MM.1S (cell line): ENCODE data around the gene LARGE1.

Source experiments
- DNase-seq: peaks from one replicate; pipeline ENCODE4 v3.0.0-alpha.2; 2015
- H2AFZ ChIP-seq: fragments of 300-600 bp; sonication (generic); 2 replicates; pipeline ENCODE4 v1.6.0; 2016; ENCODE audit warnings: antibody characterized with exemption, low read length
- H3F3A ChIP-seq: fragments of 300-600 bp; sonication (generic); 2 replicates; pipeline ENCODE4 v1.6.1; 2016; ENCODE audit warnings: mild to moderate bottlenecking, antibody characterized with exemption, low read length, moderate library complexity, mixed read lengths; ENCODE audit not compliant: insufficient read depth
- H3K27ac ChIP-seq: fragments of 300-600 bp; sonication (generic); 2 replicates; pipeline ENCODE4 v1.5.1; 2016; ENCODE audit warnings: mild to moderate bottlenecking, low read length
- H3K27me3 ChIP-seq: fragments of 300-600 bp; sonication (generic); replicated peaks from 2 replicates; pipeline ENCODE4 v1.6.0; 2016; ENCODE audit warnings: low read length; ENCODE audit not compliant: insufficient read depth
- H3K36me3 ChIP-seq: fragments of 300-600 bp; sonication (generic); replicated peaks from 2 replicates; pipeline ENCODE4 v1.6.1; 2016; ENCODE audit warnings: mild to moderate bottlenecking, low read length, mixed read lengths; ENCODE audit not compliant: insufficient read depth
- H3K4me1 ChIP-seq: fragments of 300-600 bp; sonication (generic); 2 replicates; pipeline ENCODE4 v1.6.1; 2016; ENCODE audit warnings: low read length, mixed read lengths
- H3K4me2 ChIP-seq: fragments of 300-600 bp; sonication (generic); 2 replicates; pipeline ENCODE4 v1.6.0; 2016; ENCODE audit warnings: low read depth, low read length
- H3K4me3 ChIP-seq: fragments of 300-600 bp; sonication (generic); 2 replicates; pipeline ENCODE4 v1.5.1; 2016; ENCODE audit warnings: low read length, mixed read lengths
- H3K79me2 ChIP-seq: fragments of 300-600 bp; sonication (generic); 2 replicates; pipeline ENCODE4 v1.6.1; 2016; ENCODE audit warnings: mixed run types, low read length, mixed read lengths
- H3K9ac ChIP-seq: fragments of 300-600 bp; sonication (generic); 2 replicates; pipeline ENCODE4 v1.6.1; 2016; ENCODE audit warnings: low read length, mixed read lengths
- H3K9me2 ChIP-seq: fragments of 300-600 bp; sonication (generic); replicated peaks from 2 replicates; pipeline ENCODE4 v1.6.1; 2016; ENCODE audit warnings: mild to moderate bottlenecking, low read length, mixed read lengths; ENCODE audit not compliant: insufficient read depth
- H3K9me3 ChIP-seq: fragments of 300-600 bp; sonication (generic); replicated peaks from 2 replicates; pipeline ENCODE4 v1.6.1; 2016; ENCODE audit warnings: mild to moderate bottlenecking, low read length, mixed read lengths; ENCODE audit not compliant: insufficient read depth
- H4K20me1 ChIP-seq: fragments of 300-600 bp; sonication (generic); 2 replicates; pipeline ENCODE4 v1.6.1; 2016; ENCODE audit warnings: mild to moderate bottlenecking, low read length, moderate library complexity, mixed read lengths; ENCODE audit not compliant: insufficient read depth
- CTCF ChIP-seq: fragments of 300-600 bp; sonication (generic); IDR thresholded peaks from 2 replicates; pipeline ENCODE4 v1.5.1; 2016; ENCODE audit warnings: antibody characterized with exemption, low read length, mixed read lengths
- EZH2 ChIP-seq: fragments of 300-600 bp; sonication (generic); optimal IDR thresholded peaks from 2 replicates; pipeline ENCODE3; 2017; ENCODE audit warnings: low read depth, mild to moderate bottlenecking, antibody characterized with exemption, low read length, mixed read lengths
- EZH2phosphoT487 ChIP-seq: fragments of 300-600 bp; sonication (generic); IDR thresholded peaks from 2 replicates; pipeline ENCODE4 v1.6.1; 2018; ENCODE audit warnings: antibody characterized with exemption, low read length

Gene LARGE1

GRCh38 chr22:33831207-33831606 is 89.1 kb downstream of the LARGE1 start:
- Histone ChIP-seq H2AFZ (no peak overlapping the region), H3K79me2 (peaks cover 91% of the 10 kb centered on the region), H3K9me3 (no peaks in the 10 kb centered on the region), H3K9ac (no peak overlapping the region), H3K4me1 (peaks cover 25% of the 10 kb centered on the region), H3K9me2 (no peaks in the 10 kb centered on the region), H3K4me3 (no peak overlapping the region), H3K27ac (no peak overlapping the region), H3K4me2 (no peak overlapping the region), H4K20me1 (no peaks in the 10 kb centered on the region), H3K27me3 (no peaks in the 10 kb centered on the region), H3K36me3 (no peaks in the 10 kb centered on the region), H3F3A (no peaks in the 10 kb centered on the region)
- TF ChIP-seq EZH2: no peak
- TF ChIP-seq CTCF: no peak
- no peak for TF ChIP-seq EZH2phosphoT487
- DNase-seq: no peak

- peak; percentile 48 for DNase-seq
- Histone ChIP-seq H3K4me1 (peaks cover 25% of the 10 kb centered on the region), H3K4me3 (no peak overlapping the region), H3K36me3 (no peaks in the 10 kb centered on the region), H3K9me2 (no peaks in the 10 kb centered on the region), H2AFZ (no peak overlapping the region), H3K4me2 (peak overlapping the region; percentile 10; the same call in 1 of the 2 replicates), H3F3A (no peaks in the 10 kb centered on the region), H3K9me3 (no peaks in the 10 kb centered on the region), H4K20me1 (no peaks in the 10 kb centered on the region), H3K79me2 (peaks cover 91% of the 10 kb centered on the region), H3K27me3 (no peaks in the 10 kb centered on the region), H3K9ac (no peak overlapping the region), H3K27ac (no peak overlapping the region)
- TF ChIP-seq EZH2 (no peak), CTCF (peak; percentile 34)
Observed at GRCh38 chr22:33829546-33830280, 90.6 kb downstream of the LARGE1 start.

- H3K27me3 ChIP-seq: no peaks in the 10 kb centered on the region
- DNase-seq: no peak
- no peak overlapping the region for H3K4me3 ChIP-seq
- H3K4me1 ChIP-seq: peaks cover 25% of the 10 kb centered on the region
- H3K9me3 ChIP-seq: no peaks in the 10 kb centered on the region
- H3K27ac ChIP-seq: no peak overlapping the region
- no peak overlapping the region for H2AFZ ChIP-seq
- H4K20me1 ChIP-seq: no peaks in the 10 kb centered on the region
- H3K4me2 ChIP-seq: no peak overlapping the region
- no peak overlapping the region for H3K9ac ChIP-seq
- H3K79me2 ChIP-seq: peaks cover 96% of the 10 kb centered on the region
- no peaks in the 10 kb centered on the region for H3K36me3 ChIP-seq
- H3K9me2 ChIP-seq: no peaks in the 10 kb centered on the region
- TF ChIP-seq EZH2phosphoT487 (no peak), CTCF (no peak), EZH2 (no peak)
- H3F3A ChIP-seq: no peaks in the 10 kb centered on the region
Observed at GRCh38 chr22:33828302-33828701, 92.0 kb downstream of the LARGE1 start.
